ENCODE results near the gene FAM222A. TPM values are rescaled to one million over a fixed set of nuclear protein-coding genes. Genes with fewer than 3 reads are reported as not detected.
"Not testable (repeated sequence)": the region's sequence is repeated elsewhere in the genome, so short reads cannot be mapped to it uniquely, and the experiment has no call there.

The FAM222A gene
- total RNA-seq, 1 donor from 2014 or later, result 5.4 TPM

DNA sequence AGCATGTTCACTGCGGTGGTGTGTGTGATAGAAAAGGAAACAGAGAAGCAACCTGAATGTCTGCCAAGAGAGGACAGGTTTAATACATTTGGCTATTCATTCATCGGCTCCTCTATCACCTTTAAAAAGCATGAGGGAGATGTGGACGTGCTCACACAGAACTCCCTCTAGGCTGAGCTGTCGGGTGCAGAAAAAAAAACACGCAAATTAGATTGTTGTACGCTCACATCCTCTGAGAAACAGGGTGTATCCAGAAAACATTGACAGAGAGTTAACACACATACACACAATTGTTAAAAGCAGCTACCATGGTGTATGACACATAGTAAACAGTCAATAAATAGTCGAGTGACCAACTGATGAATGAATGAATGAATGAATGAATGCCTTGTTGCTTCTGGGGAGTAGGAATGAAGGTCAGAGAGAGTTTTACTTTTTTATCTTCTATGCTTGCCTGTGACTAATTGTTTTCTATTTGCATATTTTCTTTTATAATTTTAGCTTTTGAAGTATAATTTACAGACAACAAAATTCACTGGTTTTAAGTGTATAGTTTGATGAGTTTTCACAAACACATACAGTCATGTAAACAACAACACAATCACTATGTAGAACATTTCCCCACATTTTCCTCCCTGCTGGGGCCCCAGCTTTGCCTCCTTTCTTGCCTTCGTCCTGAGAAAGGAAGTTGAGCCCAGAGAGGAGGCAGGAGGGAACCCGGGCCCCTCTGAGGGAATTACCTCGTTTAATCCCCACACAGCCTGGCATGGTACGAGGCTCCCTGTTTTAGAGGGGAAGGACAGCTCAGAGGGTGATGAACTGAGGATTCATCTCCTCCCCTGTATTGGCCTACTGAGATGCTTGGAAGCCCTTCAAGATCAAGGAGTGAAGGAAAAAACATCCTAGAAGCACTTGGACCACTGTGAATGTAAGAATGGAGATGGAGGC, 19.7 kb upstream of the FAM222A start:
- ATAC-seq, result peak; percentile 60

- ATAC-seq, result not testable (repeated sequence)
Observed at GRCh38 chr12:109694629-109695028, 19.0 kb upstream of the FAM222A start.

DNA sequence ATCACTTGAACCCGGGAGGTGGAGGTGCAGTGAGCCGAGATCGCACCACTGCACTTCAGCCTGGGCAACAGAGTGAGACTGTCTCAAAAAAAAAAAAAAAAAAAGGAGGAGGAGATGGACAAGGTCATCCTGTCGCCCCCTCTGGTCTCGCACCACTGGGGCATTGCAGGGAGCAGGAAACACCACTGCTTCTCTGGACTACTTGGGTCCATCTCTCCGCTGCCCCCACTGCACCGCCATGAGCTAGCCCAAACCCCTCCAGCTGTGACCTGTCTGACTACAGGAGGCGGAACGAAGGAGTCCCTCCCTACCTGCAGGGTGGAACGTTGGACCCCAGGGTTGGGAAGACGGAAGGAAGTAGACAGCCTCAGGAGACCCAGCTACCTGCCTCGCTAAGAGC, 18.2 kb upstream of the FAM222A start:
- ATAC-seq, result no peak

GRCh38 chr12:109695961-109696461, 17.6 kb upstream of the FAM222A start:
- no peak for ATAC-seq

- no peak for ATAC-seq
Observed at GRCh38 chr12:109696485-109697269, 16.9 kb upstream of the FAM222A start.

DNA sequence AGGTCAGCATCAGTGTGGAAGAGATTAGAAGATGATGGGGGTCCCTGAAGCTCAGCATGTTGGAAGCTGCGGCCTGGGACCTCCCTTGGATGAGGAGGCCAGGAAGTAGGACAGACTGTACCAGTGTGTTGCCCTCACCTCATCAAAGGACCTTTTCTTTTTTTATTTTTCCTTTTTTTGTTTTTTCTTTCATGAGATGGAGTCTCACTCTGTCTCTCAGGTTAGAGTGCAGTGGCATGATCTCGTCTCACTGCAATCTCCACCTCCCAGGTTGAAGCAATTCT, 16.4 kb upstream of the FAM222A start:
- no peak for ATAC-seq

GRCh38 chr12:109697877-109698468, 15.7 kb upstream of the FAM222A start:
- ATAC-seq, result no peak

GRCh38 chr12:109698820-109699219, 14.8 kb upstream of the FAM222A start:
- no peak for ATAC-seq

GRCh38 chr12:109701064-109701463, 12.6 kb upstream of the FAM222A start:
- no peak for ATAC-seq

DNA sequence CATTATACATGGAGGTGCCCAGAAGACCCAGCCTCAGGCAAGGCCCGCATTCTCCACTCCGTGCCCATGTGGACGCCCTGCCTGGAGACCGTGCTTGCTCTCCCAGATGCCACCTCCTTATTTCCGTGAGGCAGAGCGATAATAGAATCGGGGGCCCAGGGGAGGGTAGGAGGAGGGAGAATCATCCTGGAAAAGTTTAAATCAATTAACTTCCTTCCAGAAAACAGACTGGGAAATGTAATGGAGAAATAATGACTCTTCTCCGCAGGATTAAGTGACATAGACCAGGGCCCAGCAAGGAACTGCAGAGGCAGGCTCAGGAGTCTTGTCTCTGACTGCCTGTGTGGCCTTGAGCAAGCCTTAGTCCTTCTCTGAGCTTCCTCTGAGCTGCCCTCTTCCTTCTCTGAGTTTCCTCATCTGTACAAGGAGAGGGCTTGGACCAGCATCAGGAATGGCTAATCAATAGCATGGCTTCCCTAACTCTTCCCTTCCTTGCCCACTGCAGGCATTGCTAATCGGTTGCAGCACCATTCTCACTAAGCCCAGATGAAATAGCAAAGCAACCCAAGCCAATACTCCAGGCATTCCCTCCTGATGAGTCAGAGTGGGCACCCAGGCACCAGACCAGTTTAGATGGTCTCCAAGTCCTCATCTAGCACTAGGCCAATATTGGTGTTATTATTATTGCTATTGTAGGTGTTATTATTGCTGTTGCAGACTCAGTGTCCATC, 11.3 kb upstream of the FAM222A start:
- no peak for ATAC-seq

- ATAC-seq, result no peak
Observed at GRCh38 chr12:109703684-109704083, 9.9 kb upstream of the FAM222A start.

DNA sequence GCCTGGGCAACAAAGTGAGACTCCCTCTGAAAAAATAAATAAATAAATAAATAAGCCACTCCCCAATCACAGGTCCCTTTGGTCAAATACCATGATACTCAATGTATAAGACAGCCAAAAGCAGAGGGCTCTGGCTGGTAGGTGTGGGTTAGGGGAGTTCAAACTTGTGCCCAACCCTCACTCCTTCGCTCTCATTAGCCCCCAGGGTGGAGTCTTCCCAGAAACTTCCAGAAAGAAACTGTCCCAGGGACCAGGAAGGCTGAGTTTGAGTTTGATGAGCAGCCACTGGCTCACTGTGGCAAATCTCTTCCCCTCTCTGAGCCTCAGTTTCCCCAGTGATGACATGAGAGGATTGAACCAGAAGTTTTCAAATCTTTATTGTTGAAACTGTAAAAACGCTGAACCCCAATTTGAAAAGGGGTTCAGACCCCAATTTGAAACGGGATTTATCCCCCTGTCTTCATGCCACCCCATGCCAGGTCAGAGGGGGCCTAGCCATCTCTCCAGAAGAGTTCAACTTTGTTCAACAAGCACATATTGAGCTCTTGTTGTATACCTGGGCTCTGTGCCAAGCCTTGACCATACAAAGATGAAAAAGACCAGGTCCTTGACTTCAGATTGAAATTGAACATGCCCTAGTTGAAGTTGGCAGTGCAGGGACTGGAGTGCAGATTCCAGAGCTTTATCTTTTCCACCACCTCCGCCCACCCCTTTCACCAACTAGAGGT, 9.1 kb upstream of the FAM222A start:
- no peak for ATAC-seq

DNA sequence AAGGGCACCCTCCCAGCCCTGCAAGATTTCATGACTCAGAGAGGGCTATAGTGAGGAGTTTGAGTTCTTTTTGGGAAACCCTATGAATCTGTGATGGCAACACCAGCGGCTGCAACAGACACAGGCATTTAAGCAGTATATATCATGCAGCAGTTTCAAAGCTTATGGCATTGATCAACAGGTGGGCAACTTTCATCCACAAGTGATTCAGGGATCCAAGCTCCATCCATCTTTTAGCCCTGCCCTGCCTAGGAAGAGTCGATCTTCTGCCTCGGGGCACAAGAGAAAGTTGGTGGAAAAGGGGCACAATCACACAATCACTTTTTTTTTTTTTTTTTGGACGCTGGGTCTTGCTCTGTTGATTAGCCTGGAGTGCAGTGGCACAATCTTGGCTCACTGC, 8.3 kb upstream of the FAM222A start:
- ATAC-seq, result no peak

DNA sequence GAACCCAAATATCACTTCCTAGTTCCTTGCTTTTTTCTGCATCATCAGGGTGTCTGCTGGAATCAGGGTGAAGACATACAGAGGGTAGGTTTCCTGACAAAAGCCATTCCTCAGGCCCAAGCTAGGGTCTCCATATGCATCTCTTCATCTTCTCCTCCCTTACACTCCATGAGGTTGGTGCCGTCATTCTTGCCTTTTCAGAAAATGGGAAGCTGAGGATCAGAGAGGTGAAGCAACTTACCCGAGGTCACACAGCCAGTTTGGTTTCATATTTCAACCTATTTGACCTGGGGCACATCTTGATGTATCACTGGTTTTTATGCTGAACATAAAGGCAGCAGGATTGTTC, 7.3 kb upstream of the FAM222A start:
- ATAC-seq, result no peak

DNA sequence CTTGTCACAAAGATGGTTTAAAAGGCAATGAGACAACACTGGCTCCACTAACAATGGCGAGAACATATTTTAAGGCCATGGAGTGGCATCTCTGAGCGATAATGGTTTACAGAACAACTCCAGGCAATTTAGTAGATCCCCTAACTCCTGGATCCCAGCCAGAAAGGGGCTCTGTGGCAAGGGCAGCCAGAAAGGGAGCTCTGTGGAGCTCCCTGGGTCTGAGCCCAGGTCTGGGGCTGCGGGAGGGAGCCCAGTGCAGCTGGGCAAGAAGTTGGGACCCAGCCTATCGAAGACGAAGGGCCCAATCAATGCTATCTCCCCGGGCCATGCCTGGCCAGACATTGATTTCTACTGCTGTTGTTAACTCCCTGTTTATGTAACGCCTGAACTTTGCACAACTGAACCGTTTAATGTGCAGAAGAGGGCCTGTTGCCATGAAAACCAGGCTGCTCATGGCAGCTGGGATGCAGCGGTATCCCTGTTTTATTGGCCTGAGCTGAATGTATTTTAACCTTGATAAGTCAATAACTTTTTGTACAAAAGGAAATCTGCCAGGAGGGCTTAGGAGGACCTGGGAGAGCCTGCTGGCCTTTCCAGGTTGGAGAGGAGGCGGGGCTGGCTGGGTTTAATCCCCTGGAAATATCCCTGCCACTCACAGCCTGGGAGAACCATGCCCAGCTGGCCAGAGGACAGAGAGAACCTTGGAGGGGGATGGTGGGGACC, 6.7 kb upstream of the FAM222A start:
- ATAC-seq, result no peak

DNA sequence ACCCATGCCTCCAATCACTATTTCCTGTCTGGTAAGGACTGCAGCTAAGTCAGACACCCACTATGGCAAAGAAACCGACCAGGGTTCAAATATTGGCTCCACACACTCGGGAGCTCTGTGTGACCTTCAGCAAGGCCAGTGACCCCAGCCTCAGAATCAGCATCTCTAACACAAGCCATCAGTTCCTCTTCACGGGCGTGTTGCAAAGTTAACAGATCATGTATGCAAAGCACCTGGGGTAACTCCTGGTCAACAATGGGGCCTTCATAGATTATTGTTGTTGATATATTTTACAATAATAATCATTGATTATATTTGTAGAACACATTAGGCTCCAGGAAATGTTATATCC, 6.2 kb upstream of the FAM222A start:
- no peak for ATAC-seq

- no peak for ATAC-seq
Observed at GRCh38 chr12:109708939-109709338, 4.7 kb upstream of the FAM222A start.

DNA sequence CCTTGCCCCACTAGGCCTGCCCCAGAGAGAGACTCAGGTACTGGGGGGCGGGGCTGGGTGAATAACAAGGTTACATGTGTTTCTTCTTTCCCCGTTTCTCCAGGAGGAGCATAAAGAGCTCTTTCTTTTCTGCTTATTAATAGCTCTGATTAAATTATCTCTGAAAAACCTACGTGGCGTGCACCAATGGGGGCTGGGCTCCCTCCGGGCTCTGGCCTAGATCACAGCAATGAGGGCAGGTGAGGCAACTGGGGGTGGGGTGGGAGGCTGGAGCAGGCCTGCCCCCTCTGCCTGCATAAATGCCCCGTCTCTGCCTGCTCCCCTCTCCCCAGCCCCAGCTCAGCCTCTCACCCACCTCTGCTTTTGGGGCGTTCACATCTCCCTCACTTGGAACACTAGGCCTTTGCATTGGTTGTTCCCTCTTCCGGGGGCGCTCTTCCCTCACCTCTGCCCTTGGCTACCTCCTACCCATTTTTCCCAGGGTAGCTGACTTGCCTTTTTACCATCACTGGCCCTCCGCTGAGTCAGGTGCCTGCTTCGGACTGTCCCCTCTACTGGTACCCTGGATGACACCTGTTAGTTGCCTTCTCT, 4.1 kb upstream of the FAM222A start:
- ATAC-seq, result no peak

- no peak for ATAC-seq
Observed at GRCh38 chr12:109710205-109710746, 3.3 kb upstream of the FAM222A start.

GRCh38 chr12:109710747-109711595, 2.7 kb upstream of the FAM222A start:
- no peak for ATAC-seq
